LNCAP (cell line): ENCODE results near the gene PRPF39.

Experiments used
- TF ChIP-seq, protein P1 (sequence below): fragments of 450-650 bp; IDR thresholded peaks from 2 replicates; pipeline ENCODE4 v1.5.1; 2017; ENCODE audit warnings: mild to moderate bottlenecking

PRPF39 gene

DNA sequence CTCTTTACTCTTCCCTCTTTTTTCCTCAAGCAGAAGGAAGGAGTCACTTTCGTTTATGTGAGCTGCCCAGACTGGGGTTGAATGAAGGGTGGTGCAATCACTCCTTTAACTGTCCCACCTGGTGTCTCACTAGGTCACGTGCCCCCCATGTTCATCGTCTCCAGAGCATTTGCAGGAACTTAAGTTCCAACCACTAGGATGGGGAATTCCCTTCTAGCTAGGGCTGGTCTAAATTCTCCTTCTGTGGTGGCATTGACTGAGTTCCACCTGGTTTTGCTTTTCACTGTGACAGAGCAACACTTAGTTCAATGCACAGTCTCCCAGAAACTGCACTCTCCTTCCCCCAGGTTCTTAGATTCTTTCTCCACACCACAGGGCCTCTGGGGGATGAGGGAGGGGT, 61.3 kb downstream of the PRPF39 start:
- TF ChIP-seq, protein P1, sequence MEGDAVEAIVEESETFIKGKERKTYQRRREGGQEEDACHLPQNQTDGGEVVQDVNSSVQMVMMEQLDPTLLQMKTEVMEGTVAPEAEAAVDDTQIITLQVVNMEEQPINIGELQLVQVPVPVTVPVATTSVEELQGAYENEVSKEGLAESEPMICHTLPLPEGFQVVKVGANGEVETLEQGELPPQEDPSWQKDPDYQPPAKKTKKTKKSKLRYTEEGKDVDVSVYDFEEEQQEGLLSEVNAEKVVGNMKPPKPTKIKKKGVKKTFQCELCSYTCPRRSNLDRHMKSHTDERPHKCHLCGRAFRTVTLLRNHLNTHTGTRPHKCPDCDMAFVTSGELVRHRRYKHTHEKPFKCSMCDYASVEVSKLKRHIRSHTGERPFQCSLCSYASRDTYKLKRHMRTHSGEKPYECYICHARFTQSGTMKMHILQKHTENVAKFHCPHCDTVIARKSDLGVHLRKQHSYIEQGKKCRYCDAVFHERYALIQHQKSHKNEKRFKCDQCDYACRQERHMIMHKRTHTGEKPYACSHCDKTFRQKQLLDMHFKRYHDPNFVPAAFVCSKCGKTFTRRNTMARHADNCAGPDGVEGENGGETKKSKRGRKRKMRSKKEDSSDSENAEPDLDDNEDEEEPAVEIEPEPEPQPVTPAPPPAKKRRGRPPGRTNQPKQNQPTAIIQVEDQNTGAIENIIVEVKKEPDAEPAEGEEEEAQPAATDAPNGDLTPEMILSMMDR, result no peak

DNA sequence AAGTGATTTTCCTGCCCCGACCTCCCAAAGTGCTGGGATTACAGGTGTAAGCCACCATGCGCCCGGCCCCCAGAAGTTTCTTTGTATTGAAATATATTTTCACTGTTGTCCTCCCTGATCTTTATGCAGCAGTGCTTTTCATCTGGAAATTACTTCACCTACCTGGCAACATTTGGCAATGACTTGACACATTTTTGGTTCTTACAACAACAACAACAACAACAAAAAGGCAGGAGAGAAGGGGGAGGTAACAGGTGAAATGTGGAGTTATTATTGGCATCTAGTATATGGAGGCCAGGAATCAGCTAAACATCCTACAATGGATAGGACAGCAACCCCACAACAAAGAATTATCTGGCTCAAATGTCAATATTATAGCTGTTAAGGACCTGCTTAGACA, 65.7 kb downstream of the PRPF39 start:
- TF ChIP-seq, protein P1, result no peak

DNA sequence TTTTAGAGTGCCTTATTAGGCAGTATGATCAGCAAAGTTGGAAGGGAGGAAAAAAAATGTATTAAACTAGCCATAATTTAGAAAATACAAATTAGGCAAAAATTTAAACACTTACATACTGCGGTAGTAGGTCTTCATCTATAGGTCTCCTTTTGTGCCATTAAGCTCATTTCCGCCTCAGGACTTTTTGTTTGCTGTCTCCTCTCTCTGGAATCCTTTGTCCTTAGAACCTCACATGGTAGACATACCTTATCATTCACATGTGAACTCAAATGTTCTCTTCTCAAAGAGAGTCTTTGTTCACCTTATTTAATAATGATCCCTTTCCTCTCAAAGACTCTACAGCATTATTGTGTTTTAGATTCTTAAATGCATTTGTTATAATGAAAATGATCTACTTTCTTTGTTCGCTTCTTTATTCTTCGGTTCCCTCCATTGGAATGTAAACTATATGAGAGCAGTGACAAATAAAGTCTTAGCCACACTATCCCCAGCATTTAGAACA, 66.5 kb downstream of the PRPF39 start:
- TF ChIP-seq, protein P1, result no peak

DNA sequence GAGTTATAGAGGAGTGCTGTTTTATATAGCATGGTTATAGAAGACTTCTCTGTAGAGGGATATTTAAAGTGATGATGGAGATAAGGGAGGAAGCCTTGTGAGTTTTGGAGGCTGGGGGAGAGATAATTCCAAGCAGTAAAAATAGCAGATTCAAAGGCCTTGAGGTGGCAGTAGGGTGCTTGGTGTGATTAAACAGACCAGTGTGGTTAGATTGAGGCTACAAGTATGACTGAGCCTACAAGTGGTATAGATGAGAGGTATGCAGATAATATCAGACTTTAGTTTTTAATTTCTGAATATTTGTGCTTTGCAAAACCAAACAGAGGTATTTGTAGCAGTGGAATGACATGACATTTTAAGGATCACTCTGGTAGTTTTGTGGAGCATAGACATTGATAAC, 72.2 kb downstream of the PRPF39 start:
- TF ChIP-seq, protein P1, result no peak
